GM19035 (cell line): ENCODE data around the gene ITPA.
A peak's percentile ranks its signal among the peaks of the same experiment; 100 is the strongest.

ENCODE experiments used
- ATAC-seq: cut with Tn5 transposase; IDR thresholded peaks from one replicate; pipeline ENCODE4 v1.9.1; 2021; ENCODE audit not compliant: unreplicated experiment

ITPA gene

DNA sequence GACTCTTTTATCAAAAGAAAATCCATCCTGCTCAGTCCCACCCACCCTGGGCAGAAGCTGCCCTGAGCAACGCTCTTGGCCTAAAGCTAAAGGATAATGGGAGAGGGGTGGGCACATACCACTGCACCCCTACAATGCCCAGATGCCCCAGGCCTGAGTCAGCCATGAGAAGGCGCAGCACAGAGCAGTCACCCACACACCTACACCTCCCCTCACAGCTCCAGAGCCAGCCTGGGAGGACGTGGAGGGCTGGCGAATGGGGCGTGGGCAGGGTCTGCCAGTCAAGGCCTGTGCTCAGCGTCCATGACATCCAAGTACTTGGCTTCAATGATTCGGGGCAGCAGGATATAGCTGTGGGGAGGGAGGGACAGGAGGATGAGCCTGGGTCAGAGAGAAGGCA, 18.2 kb downstream of the ITPA start:
- ATAC-seq = no peak

GRCh38 chr20:3227936-3228749, 18.8 kb downstream of the ITPA start:
- ATAC-seq = no peak

- ATAC-seq = no peak
Measured at GRCh38 chr20:3228750-3229032, 19.4 kb downstream of the ITPA start.

GRCh38 chr20:3229158-3229557, 19.9 kb downstream of the ITPA start:
- no peak for ATAC-seq

DNA sequence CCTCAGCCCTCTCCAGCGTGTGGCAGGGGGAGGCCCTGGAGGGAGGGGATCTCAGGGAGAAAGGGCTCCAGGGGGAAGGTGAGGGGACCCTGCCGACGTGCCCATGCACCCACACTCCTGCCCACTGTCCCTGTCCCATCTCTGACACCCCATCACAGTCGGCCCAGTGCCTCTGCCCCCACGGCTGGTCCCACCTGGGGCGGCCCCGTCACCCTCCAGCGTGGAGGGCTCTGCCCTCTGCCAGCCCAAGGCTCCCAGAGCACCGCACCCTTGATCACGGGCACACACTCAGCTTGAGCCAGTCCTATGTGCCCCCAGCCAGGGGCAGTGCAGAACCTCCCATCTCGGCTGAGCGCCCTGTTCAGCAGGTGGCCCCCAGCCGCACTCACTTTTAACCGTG, 20.5 kb downstream of the ITPA start:
- no peak for ATAC-seq

DNA sequence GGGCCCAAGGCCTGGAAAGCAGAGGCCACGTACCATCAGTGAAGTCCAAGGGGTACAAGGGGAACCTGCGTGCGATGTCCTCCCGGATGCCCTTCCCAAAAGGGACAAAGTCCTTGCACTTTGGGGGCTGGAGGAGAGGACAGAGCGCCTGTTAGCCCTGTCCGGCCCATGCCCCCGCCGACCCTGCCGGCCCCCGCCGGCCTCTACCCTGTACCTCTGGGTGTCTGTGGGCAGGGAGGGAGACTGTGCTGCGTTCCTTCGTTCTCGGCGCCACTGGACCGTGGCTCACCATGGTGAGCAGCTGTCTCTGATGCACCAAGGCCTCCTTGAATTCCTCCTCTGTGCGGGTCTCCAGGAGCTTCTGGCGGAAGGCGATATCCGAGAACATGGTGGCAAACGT, 21.8 kb downstream of the ITPA start:
- ATAC-seq = no peak

- no peak for ATAC-seq
Measured at GRCh38 chr20:3231889-3232588, 22.7 kb downstream of the ITPA start.

DNA sequence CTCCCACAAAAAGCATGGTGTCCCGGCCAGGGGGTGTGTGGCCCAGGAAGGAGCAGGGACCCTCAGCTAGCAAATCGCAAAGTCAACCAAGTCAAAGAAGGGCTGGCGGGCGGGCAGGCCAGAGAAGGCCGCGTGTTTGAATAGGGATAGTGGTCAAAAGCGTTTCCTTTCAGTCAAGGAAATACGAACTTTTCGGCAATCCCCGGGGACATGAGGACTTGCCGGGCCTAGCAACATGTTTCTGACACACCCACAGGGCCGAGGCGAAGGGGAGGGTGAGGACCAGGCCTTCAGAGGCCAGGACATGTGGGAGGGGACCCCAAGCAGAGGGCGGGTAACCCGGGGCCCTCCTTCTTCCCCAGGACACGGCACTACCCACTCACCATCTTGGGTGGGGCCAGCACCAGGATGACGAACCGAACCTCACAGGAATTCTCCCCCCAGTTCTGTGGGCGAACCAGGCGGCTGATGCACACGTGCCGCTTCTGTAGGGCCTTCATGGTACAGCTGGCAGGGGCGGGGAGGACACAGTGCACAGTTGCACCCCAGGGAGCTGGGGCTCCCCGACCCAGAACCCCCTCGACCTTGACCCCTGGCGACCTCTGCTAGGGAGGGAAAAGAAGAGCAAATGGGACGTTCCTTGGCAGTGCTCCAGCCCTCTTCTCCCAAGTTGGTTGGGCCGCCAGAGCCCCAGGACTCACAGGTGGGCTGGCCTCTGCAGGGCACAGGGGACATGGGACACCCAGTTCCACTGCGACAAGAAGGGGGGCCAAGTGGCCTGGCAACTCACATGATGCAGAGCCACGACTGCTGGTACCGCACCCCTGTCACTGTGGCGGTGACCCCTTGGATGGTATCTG, 24.1 kb downstream of the ITPA start:
- no peak for ATAC-seq

GRCh38 chr20:3233991-3234498, 24.7 kb downstream of the ITPA start:
- ATAC-seq = no peak

DNA sequence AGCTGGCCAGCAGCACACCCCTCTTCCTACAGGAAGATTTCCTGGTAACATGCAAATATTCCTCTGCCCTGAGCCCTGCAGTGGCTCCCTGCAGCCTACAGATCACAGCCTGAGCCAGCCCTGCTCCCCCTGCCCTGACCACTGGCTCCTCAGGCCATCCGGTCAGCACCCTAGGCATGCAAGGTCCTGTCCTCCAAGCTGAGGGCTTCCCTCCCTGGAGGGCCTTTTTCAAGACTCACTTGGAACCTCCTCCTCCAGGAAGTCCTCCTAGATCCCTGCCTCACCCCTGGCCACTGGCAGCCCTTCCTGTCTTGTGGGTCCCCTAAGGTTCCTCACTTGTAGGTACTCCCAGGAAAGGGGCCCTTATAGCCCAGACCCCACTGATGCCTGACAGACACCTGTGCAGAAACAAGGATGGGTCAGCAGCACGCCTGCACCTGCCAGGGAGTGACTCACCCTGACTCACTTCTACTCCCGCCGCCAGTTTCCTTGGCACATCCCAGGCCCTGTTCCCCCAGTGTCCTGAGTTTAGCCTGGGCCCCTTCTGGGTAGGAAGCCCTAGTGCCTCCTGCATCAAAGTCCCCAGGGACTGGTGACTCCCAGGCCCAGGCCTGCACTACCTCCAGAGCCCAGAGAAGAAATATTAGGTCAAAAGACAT, 26.5 kb downstream of the ITPA start:
- ATAC-seq = no peak

- ATAC-seq = no peak
Measured at GRCh38 chr20:3237011-3237957, 28.0 kb downstream of the ITPA start.

GRCh38 chr20:3237958-3238615, 28.8 kb downstream of the ITPA start:
- peak; percentile 4 for ATAC-seq

DNA sequence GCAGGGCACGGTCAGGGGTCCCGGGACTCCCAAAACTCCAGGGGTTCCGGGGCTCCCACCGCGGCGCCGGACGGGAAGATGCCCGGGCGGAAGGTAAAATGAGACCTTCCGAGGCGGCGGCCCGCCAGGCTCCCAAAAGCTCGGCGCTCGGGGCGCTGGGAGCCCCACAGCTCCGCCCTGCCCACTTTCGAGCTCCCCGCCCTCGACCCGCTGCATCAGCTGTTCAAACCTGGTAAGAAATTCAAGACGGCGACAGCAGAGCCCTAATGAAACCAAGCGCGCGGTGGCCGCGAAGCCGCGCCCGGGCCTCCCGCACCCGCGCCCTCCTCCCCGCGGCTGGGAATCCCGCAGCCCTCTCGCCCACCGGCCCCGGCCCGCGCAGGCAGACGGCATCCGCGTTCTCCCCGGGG, 29.3 kb downstream of the ITPA start:
- ATAC-seq = peak; percentile 53

DNA sequence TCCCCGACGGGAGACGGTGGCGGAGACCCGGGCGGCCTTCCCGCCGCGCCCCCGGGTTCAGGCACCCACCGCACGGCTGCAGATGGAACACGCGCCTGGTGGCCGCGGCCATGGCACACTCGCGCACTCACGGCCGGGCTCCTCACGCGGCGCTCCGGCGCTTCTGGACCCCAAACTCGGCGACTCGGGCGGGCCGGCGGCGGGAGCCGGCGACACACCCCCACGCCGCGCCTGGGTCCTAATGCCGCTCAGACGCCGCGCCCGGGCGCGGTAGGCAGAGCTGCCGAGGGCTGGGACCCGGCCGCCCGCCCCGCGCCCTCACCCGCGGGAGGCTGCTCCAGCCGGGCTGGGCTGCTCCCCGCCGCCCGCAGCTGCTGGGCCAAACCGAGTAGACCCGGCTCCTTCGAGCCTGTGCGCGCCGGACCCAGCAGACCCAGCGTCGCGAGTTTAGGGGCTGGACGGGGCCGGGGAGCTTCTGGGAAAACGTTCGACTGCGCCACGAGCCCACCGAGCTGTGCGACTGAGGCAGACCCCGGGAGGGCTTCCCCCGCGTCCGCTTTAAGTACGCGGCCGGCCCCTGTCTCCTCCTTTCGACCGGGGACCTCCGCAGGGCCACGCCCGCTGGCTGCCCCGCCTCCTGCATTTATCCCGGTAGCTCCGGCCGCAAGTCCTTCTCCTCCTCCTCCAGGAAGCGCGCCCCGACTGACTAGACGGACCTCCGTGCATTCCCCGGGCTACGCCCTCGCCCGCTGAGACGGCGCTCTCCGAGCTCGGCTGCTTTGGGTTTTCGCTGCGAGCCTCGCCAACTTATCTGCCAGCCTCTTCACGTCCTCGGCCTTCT, 29.9 kb downstream of the ITPA start, which contains the start of gene SLC4A11:
TSS of gene SLC4A11 (minus strand) at position 165 of the 841 bp plus-strand sequence. CDS start at position 112, 53 bp downstream.
- ATAC-seq = peak; percentile 59

DNA sequence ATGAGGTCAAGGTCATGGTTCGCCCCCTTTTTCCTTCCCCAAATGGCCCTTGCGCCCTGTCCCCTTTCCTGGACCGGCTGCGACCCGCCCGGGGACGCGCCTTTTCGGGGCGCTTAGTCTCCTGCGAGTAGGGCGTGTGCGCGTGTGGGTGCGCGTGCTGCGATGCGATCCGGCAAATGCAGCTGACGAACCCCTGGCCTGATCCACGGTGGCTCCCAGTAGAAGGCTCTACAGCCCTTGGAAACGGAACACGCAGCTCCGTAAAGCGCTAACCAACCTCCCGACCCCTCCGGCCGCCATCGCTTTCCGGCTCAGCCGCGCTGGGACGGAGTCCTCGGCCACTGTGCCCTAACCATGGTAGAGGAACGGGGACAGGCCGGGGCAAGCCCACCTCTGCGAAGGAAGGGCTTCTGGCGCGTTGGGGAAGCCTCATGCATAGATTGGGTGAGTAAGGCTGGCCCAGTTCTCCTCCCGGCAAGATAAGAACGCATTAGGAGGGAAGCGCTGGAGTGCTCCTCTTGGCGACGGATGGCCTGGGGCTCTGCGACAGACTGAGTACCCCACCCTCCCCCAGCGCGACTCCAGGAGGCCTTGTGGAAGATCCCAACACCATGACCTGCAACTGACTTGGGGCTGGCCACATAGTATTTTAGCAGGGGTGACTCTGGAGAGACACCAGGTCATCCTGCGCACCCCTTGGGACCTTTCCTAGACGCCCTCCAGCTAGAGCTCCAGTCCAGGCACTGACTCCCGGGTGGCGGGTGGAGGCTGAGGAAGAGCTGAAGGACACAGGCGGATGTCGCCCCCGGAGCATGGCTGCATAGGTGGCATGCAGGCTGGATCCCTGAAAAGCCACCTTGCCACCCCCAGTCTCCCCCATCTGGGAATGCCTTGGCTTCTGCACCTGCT, 30.8 kb downstream of the ITPA start:
- no peak for ATAC-seq

- ATAC-seq = no peak
Measured at GRCh38 chr20:3240776-3241363, 31.6 kb downstream of the ITPA start.

GRCh38 chr20:3242172-3242692, 32.9 kb downstream of the ITPA start:
- ATAC-seq = no peak
